Measurements from ENCODE around the gene BUB3. TPM values are rescaled to one million over a fixed set of nuclear protein-coding genes. Genes with fewer than 3 reads are reported as not detected.
A peak's percentile ranks its signal among the peaks of the same experiment; 100 is the strongest.

Gene BUB3
- total and polyA plus RNA-seq, 2 of the 13 experiments (the other 11 are each of a cell fraction or from before 2014, with no cell fraction given) = 174 to 188 TPM

DNA sequence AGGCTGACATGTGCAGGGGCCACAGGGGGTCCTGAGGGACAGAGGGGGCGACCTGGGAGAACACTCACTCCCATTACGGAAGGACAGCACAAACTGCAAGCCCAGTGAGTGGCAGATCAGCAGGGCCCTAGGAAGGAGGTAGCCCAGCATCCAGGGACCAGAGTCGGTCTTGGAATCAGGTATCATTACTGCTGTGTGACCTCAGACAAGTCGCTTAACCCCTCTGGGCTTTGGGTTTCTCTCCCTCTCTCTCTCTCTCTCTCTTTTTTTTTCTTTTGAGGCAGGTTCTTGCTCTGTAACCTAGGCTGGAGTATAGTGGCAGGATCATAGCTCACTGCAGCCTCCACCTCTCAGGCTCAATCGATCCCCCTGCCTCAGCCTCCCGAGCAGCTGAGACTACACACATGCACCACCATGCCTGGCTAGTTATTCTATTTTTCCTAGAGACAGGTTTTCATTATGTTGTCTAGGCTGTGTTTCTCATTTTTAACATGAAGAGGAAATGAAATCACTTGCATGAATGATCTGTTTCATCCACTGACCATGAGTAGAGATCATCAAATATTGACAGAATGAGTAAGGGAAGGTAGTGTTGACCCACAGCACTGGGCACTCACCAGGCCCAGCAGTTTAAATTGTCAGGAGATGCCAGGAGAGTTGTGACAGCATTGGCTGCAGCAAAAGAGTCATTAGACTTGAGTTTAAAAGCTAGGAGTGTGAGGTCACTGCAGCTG is 49.4 kb downstream of the BUB3 start (continued):
- TF ChIP-seq, protein P1, sequence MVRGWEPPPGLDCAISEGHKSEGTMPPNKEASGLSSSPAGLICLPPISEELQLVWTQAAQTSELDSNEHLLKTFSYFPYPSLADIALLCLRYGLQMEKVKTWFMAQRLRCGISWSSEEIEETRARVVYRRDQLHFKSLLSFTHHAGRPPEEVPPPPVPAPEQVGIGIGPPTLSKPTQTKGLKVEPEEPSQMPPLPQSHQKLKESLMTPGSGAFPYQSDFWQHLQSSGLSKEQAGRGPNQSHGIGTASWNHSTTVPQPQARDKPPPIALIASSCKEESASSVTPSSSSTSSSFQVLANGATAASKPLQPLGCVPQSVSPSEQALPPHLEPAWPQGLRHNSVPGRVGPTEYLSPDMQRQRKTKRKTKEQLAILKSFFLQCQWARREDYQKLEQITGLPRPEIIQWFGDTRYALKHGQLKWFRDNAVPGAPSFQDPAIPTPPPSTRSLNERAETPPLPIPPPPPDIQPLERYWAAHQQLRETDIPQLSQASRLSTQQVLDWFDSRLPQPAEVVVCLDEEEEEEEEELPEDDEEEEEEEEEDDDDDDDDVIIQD (CRISPR knock-in tag; IDR thresholded peaks at IDR 0.05; ENCODE audit: low read depth) = no peak
- TF ChIP-seq, protein P2, sequence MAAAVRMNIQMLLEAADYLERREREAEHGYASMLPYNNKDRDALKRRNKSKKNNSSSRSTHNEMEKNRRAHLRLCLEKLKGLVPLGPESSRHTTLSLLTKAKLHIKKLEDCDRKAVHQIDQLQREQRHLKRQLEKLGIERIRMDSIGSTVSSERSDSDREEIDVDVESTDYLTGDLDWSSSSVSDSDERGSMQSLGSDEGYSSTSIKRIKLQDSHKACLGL (CRISPR knock-in tag; IDR thresholded peaks at IDR 0.05) = no peak
- no peak for TF ChIP-seq ZBTB3 (CRISPR knock-in tag; IDR thresholded peaks at IDR 0.05; ENCODE audit: borderline replicate concordance, low read depth)
- no peak for TF ChIP-seq SETDB1 (CRISPR knock-in tag; IDR thresholded peaks at IDR 0.05; ENCODE audit: borderline replicate concordance)
- no peak for TF ChIP-seq TP53 (CRISPR knock-in tag; conservative IDR thresholded peaks at IDR 0.05)
- no peak for TF ChIP-seq HNRNPUL1 (IDR thresholded peaks at IDR 0.05; ENCODE audit: low read depth, low read length)
- TF ChIP-seq, protein P3, sequence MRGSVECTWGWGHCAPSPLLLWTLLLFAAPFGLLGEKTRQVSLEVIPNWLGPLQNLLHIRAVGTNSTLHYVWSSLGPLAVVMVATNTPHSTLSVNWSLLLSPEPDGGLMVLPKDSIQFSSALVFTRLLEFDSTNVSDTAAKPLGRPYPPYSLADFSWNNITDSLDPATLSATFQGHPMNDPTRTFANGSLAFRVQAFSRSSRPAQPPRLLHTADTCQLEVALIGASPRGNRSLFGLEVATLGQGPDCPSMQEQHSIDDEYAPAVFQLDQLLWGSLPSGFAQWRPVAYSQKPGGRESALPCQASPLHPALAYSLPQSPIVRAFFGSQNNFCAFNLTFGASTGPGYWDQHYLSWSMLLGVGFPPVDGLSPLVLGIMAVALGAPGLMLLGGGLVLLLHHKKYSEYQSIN (CRISPR knock-in tag; IDR thresholded peaks at IDR 0.05; ENCODE audit: borderline replicate concordance) = no peak
- no peak for TF ChIP-seq ZNF12 (CRISPR knock-in tag; IDR thresholded peaks at IDR 0.05)
- TF ChIP-seq ZNF354B (CRISPR knock-in tag; IDR thresholded peaks at IDR 0.05) = no peak
- no peak; the same call in 1 of the 2 replicates for TF ChIP-seq ELF1 (CRISPR knock-in tag; IDR thresholded peaks at IDR 0.05)
- TF ChIP-seq ZMYM3 (CRISPR knock-in tag; IDR thresholded peaks at IDR 0.05) = peak; percentile 90; the same call in 1 of the 2 replicates
- TF ChIP-seq GABPA (IDR thresholded peaks at IDR 0.05; ENCODE audit: low read depth, low read length) = no peak
- TF ChIP-seq GABPA (CRISPR knock-in tag; IDR thresholded peaks at IDR 0.05; ENCODE audit: low read depth) = no peak
- TF ChIP-seq, protein P4, sequence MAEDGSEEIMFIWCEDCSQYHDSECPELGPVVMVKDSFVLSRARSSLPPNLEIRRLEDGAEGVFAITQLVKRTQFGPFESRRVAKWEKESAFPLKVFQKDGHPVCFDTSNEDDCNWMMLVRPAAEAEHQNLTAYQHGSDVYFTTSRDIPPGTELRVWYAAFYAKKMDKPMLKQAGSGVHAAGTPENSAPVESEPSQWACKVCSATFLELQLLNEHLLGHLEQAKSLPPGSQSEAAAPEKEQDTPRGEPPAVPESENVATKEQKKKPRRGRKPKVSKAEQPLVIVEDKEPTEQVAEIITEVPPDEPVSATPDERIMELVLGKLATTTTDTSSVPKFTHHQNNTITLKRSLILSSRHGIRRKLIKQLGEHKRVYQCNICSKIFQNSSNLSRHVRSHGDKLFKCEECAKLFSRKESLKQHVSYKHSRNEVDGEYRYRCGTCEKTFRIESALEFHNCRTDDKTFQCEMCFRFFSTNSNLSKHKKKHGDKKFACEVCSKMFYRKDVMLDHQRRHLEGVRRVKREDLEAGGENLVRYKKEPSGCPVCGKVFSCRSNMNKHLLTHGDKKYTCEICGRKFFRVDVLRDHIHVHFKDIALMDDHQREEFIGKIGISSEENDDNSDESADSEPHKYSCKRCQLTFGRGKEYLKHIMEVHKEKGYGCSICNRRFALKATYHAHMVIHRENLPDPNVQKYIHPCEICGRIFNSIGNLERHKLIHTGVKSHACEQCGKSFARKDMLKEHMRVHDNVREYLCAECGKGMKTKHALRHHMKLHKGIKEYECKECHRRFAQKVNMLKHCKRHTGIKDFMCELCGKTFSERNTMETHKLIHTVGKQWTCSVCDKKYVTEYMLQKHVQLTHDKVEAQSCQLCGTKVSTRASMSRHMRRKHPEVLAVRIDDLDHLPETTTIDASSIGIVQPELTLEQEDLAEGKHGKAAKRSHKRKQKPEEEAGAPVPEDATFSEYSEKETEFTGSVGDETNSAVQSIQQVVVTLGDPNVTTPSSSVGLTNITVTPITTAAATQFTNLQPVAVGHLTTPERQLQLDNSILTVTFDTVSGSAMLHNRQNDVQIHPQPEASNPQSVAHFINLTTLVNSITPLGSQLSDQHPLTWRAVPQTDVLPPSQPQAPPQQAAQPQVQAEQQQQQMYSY (CRISPR knock-in tag; IDR thresholded peaks at IDR 0.05) = no peak
- no peak for TF ChIP-seq ZKSCAN5 (CRISPR knock-in tag; IDR thresholded peaks at IDR 0.05)
- no peak for TF ChIP-seq KLF6 (CRISPR knock-in tag; IDR thresholded peaks at IDR 0.05)
- TF ChIP-seq ZNF333 (CRISPR knock-in tag; IDR thresholded peaks at IDR 0.05; ENCODE audit: borderline replicate concordance) = no peak
- TF ChIP-seq, protein P5, sequence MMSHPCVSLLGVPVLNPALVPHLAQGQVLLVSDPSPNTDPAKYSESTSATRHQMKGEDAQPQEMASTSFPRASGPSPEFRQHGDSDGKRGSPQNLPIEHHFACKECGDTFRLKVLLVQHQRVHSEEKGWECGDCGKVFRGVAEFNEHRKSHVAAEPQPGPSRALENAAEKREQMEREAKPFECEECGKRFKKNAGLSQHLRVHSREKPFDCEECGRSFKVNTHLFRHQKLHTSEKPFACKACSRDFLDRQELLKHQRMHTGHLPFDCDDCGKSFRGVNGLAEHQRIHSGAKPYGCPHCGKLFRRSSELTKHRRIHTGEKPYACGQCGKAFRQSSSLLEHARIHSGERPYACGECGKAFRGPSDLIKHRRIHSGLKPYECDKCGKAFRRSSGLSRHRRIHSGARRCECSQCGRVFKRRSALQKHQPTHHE (CRISPR knock-in tag; IDR thresholded peaks at IDR 0.05; ENCODE audit: borderline replicate concordance) = no peak
- TF ChIP-seq KLF15 (CRISPR knock-in tag; IDR thresholded peaks at IDR 0.05; ENCODE audit: borderline replicate concordance) = no peak
- no peak for TF ChIP-seq NFIB (CRISPR knock-in tag; IDR thresholded peaks at IDR 0.05; ENCODE audit: borderline replicate concordance)

Measured in HepG2 (cell line).